ENCODE data around the gene ITIH4.
"Not testable (repeated sequence)": the region's sequence is repeated elsewhere in the genome, so short reads cannot be mapped to it uniquely, and the experiment has no call there.

Gene ITIH4

DNA sequence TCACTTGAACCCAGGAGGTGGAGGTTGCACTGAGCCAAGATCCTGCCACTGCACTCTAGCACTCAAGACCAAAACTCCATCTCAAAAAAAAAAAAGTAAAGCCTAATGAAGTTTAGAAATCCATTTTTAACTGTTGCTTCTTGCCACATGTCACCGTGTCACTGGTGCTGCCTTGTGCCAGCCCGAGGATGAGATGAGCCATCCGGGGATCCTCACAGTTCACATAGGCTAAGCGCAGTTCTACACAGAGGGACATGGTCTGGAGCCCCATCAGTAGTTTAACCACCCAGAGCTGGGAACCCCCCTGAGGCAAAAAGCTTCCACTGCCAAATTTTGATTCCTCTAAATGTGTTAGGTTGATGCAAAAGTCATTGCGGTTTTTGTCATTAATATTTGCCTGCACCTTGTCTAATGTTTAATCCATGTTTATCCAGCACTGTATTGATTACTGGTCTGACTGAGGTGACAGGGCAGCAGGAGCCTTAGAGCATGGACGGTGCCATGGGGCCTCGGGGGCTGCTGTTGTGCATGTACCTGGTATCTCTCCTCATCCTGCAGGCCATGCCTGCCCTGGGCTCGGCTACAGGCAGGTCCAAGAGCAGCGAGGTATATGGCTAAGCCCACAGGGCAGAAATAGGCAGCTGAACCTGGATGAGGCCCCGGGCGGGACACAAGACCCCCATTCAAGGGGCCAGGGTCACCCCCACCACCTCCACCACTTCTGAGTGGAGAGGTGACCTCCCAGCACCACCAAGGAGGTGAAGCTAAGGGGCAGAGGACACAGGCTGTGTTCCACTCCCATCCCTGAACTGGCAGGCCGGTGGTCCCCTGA lies 53.1 kb downstream of the ITIH4 start, which contains the start of gene ITIH1:
ITIH1 (plus strand) TSS at position 473 of the 832 bp plus-strand sequence; CDS start at position 490, 17 bp downstream.
- DNase-seq (ENCODE audit: low read depth): no peak
- no peak within 1 kb of the TSS for H3K4me3 ChIP-seq (replicated peaks; ENCODE audit: low read depth, low read length)

DNA sequence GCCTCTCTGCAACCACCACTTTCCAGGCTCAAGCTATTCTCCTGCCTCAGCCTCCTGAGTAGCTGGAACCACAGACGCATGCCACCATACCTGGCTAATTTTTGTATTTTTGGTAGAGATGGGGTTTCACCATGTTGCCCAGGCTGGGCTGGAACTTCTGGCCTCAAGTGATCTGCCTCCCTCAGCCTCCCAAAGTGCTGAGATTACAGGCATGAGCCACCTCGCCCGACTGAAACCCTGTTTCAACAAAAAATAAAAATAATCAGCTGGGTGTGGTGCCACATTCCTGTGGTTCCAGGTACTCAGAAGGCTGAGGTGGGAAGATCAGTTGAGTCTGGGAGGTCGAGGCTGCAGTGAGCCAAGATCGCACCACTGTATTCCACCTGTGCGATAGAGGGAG lies 54.0 kb downstream of the ITIH4 start:
- DNase-seq (ENCODE audit: low read depth); H3K4me3 ChIP-seq (replicated peaks; ENCODE audit: low read depth, low read length): not testable (repeated sequence)

More for the DNA sequence above, 53.1 kb downstream of the ITIH4 start, which contains the start of gene ITIH1:
- TF ChIP-seq, protein P1, sequence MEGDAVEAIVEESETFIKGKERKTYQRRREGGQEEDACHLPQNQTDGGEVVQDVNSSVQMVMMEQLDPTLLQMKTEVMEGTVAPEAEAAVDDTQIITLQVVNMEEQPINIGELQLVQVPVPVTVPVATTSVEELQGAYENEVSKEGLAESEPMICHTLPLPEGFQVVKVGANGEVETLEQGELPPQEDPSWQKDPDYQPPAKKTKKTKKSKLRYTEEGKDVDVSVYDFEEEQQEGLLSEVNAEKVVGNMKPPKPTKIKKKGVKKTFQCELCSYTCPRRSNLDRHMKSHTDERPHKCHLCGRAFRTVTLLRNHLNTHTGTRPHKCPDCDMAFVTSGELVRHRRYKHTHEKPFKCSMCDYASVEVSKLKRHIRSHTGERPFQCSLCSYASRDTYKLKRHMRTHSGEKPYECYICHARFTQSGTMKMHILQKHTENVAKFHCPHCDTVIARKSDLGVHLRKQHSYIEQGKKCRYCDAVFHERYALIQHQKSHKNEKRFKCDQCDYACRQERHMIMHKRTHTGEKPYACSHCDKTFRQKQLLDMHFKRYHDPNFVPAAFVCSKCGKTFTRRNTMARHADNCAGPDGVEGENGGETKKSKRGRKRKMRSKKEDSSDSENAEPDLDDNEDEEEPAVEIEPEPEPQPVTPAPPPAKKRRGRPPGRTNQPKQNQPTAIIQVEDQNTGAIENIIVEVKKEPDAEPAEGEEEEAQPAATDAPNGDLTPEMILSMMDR (IDR thresholded peaks at IDR 0.05; ENCODE audit: low read length, missing control alignments): no peak

DNA sequence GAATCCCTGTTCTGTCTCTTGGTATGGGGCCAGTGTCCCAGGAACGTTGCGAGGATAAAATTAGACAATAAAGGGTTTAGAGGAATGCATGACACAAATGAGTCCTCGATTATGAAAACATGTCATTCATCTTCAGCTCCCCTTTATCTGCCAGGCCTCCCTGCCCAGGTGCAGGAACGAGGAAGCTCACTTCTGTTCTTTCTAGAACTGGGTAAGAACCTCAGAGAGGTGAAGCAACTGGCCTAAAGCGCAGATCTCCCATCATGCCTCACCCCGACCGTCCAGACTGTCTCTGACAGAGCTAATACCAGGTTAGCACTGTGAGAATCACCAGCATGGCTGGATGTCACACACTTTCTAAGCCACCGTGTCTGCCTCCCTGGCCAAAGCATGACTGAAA lies 54.6 kb downstream of the ITIH4 start:
- DNase-seq (ENCODE audit: low read depth): no peak
- H3K4me3 ChIP-seq (replicated peaks; ENCODE audit: low read depth, low read length): no peak overlapping the region
- TF ChIP-seq, protein P1 (IDR thresholded peaks at IDR 0.05; ENCODE audit: low read length, missing control alignments): no peak

DNA sequence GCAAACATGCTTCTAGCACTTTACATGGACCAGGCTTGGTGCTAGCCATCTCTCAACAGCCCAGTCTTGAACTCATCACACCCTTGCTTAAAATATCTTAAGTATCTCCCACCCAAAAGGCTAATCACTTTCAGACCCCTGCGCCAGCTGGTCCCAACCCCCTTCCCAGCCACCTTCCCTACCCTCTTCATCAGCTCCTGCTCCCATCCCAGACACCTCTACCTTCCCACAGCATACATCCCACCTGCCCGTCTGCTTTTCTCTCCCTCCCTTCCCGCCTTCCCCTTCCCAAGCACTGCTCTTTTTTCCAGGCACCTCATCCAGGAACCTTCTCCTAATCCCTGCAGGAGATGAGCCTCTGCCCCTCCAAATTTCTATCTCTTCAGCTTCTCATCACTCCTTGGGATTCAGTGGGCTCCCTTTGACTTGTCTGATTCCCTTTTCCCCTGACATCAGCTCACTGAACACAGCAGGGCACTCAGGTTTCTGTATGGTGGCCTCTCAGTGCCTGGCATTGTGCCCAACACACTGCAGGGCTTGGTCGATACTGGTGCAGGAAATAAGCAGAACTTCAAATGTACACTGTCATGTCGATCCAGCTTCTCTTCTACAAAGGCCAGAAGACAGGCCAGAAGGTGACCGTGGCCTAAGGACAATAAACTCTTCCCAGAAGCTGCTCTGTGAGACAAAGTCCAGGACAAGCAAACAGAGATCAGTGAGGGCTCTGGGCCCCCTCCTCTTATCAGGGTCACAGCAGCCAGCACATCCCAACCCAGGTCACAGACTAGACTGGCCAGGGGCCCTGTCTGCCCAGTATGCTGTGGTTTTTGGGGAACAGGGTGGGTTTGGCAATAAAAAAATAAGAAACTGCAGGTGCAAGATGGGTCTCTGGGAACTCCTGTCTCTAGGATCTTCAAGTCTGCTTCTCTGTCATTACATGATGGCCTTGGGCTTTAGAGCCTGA lies 55.3 kb downstream of the ITIH4 start:
- TF ChIP-seq, protein P1 (IDR thresholded peaks at IDR 0.05; ENCODE audit: low read length, missing control alignments): no peak
- no peak for DNase-seq (ENCODE audit: low read depth)
- no peak overlapping the region for H3K4me3 ChIP-seq (replicated peaks; ENCODE audit: low read depth, low read length)

DNA sequence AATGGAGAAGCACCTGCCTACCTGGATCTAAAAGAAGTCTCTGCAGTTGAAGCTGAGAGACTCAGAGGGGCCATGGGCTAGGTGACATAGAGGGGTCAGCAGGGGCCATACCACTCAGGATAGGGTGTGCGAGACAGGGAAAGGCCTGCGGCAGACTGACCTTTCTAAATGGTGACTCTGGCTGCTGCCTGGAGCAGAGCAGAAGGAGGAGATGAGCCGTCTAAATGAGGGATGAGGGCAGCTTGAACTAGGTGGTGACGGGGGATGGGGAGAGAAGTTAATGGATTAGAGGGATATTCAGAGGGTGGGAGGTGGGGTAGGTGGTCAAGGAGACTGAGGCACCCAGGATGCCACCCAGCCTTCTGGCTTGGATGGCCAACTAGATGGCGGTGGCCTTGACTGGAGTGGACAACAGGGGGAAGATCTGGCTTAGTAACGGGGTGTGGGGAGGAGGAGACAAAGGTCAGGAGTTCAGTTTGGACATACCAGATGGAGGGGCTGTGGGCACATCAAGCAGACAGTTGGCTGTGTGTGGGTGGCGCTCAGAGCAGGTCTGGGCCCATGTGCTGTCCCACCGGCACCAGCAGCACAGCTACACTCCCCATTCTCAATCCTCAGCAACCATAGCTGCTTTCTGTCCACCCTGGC lies 56.3 kb downstream of the ITIH4 start:
- no peak overlapping the region for H3K4me3 ChIP-seq (replicated peaks; ENCODE audit: low read depth, low read length)
- TF ChIP-seq, protein P1 (IDR thresholded peaks at IDR 0.05; ENCODE audit: low read length, missing control alignments): no peak
- DNase-seq (ENCODE audit: low read depth): no peak

DNA sequence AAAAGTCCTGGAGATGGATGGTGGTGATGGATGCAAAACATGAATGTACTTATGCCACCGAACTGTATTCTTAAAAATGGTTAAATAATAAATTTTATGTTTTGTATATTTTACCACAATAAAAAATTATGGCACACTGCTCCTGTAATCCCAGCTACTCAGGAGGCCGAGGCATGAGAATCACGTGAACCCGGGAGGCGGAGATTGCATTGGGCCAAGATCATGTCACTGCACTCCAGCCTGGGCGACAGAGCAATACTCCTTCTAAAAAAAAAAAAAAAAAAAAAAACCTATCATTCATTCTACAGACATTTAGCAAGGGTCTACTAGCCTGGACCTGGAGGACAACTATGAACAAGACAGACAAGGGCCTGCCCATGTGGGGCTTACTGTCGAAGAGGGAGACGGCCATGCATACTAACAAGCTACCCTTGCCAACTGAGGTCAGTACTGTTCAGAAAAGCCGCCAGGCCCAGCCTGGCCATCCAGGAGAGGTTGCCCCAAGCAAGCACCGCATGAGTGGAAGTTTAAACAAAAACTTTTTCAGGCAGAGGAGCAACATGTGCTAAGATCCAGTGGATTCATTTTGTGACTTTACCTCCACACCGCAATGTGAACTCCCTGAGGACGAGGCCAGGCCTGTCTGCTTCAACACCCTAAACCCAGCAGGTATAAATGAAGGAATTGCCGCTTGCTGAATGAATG lies 57.0 kb downstream of the ITIH4 start:
- TF ChIP-seq, protein P1 (IDR thresholded peaks at IDR 0.05; ENCODE audit: low read length, missing control alignments): no peak
- DNase-seq (ENCODE audit: low read depth): no peak
- no peak overlapping the region for H3K4me3 ChIP-seq (replicated peaks; ENCODE audit: low read depth, low read length)

Data from fibroblast of pulmonary artery (primary cell).